ENCODE results near the gene PRRC2A.

DNA sequence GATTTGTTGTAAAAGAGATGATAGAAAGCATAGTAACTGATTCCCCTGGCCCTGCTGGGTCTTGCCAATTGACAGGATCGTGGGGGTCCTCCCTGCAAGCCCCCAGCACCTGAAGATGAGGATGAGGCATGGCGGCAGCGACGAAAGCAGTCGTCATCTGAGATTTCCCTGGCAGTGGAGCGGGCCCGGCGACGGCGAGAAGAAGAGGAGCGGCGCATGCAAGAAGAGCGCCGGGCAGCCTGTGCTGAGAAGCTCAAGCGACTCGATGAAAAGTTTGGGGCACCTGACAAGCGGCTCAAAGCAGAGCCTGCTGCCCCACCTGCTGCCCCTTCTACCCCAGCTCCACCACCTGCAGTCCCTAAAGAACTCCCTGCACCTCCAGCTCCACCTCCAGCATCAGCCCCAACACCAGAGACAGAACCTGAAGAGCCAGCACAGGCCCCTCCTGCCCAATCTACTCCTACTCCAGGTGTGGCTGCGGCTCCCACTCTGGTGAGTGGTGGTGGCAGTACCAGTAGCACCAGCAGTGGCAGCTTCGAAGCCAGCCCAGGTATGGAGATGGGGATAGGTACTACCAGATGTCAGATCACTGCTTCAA lies 7.3 kb downstream of the PRRC2A start:
- TF ChIP-seq, protein P1, sequence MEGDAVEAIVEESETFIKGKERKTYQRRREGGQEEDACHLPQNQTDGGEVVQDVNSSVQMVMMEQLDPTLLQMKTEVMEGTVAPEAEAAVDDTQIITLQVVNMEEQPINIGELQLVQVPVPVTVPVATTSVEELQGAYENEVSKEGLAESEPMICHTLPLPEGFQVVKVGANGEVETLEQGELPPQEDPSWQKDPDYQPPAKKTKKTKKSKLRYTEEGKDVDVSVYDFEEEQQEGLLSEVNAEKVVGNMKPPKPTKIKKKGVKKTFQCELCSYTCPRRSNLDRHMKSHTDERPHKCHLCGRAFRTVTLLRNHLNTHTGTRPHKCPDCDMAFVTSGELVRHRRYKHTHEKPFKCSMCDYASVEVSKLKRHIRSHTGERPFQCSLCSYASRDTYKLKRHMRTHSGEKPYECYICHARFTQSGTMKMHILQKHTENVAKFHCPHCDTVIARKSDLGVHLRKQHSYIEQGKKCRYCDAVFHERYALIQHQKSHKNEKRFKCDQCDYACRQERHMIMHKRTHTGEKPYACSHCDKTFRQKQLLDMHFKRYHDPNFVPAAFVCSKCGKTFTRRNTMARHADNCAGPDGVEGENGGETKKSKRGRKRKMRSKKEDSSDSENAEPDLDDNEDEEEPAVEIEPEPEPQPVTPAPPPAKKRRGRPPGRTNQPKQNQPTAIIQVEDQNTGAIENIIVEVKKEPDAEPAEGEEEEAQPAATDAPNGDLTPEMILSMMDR (IDR thresholded peaks at IDR 0.05): no peak
- TF ChIP-seq POLR2AphosphoS5 (IDR thresholded peaks at IDR 0.05; ENCODE audit: insufficient read depth in 1 of 2, low read depth in 1 of 2): no peak
